ENCODE results near the gene TCL1A. TPM values are rescaled to one million over a fixed set of nuclear protein-coding genes. Genes with fewer than 3 reads are reported as not detected.

The TCL1A gene
- total RNA-seq, 1 donor from 2014 or later = not detected

GRCh38 chr14:95712398-95712797 lies 1.5 kb downstream of the TCL1A start:
- Mint-ChIP-seq H3K9me3 (peaks cover 4% of the 10 kb centered on the region), H3K36me3 (ENCODE audit: low read depth) (no peaks in the 10 kb centered on the region), H3K27ac (ENCODE audit: unreplicated experiment) (no peak overlapping the region), H3K4me1 (no peaks in the 10 kb centered on the region), H3K27me3 (ENCODE audit: low read depth) (no peaks in the 10 kb centered on the region), H3K4me3 (no peak overlapping the region)
- no peak for TF ChIP-seq CTCF (conservative IDR thresholded peaks at IDR 0.05)
- no peak for DNase-seq (ENCODE audit: low read depth, low spot score)

GRCh38 chr14:95711476-95712176 lies 2.3 kb downstream of the TCL1A start:
- TF ChIP-seq CTCF (conservative IDR thresholded peaks at IDR 0.05) = no peak
- Mint-ChIP-seq H3K36me3 (ENCODE audit: low read depth) (no peaks in the 10 kb centered on the region), H3K27me3 (ENCODE audit: low read depth) (no peaks in the 10 kb centered on the region), H3K9me3 (peaks cover 4% of the 10 kb centered on the region), H3K4me3 (no peak overlapping the region), H3K4me1 (no peaks in the 10 kb centered on the region), H3K27ac (ENCODE audit: unreplicated experiment) (no peak overlapping the region)
- no peak for DNase-seq (ENCODE audit: low read depth, low spot score)

GRCh38 chr14:95710106-95710505 lies 3.8 kb downstream of the TCL1A start:
- Mint-ChIP-seq H3K36me3 (ENCODE audit: low read depth) (no peaks in the 10 kb centered on the region), H3K4me1 (no peaks in the 10 kb centered on the region), H3K27me3 (ENCODE audit: low read depth) (peaks cover 5% of the 10 kb centered on the region), H3K27ac (ENCODE audit: unreplicated experiment) (peak overlapping the region; percentile 67), H3K9me3 (peaks cover 4% of the 10 kb centered on the region), H3K4me3 (no peak overlapping the region)
- DNase-seq (ENCODE audit: low read depth, low spot score) = no peak
- TF ChIP-seq CTCF (conservative IDR thresholded peaks at IDR 0.05) = no peak

GRCh38 chr14:95707327-95707726 lies 6.6 kb downstream of the TCL1A start:
- peaks cover 12% of the 10 kb centered on the region for H3K27me3 Mint-ChIP-seq (ENCODE audit: low read depth)
- H3K4me1 Mint-ChIP-seq = no peaks in the 10 kb centered on the region
- H3K36me3 Mint-ChIP-seq (ENCODE audit: low read depth) = no peaks in the 10 kb centered on the region
- no peaks in the 10 kb centered on the region for H3K9me3 Mint-ChIP-seq
- no peak overlapping the region for H3K4me3 Mint-ChIP-seq
- H3K27ac Mint-ChIP-seq (ENCODE audit: unreplicated experiment) = no peak overlapping the region
- no peak for TF ChIP-seq CTCF (conservative IDR thresholded peaks at IDR 0.05)
- DNase-seq (ENCODE audit: low read depth, low spot score) = no peak

GRCh38 chr14:95705518-95705917 lies 8.4 kb downstream of the TCL1A start:
- Mint-ChIP-seq H3K4me1 (no peaks in the 10 kb centered on the region), H3K27ac (ENCODE audit: unreplicated experiment) (no peak overlapping the region), H3K4me3 (no peak overlapping the region), H3K27me3 (ENCODE audit: low read depth) (peaks cover 19% of the 10 kb centered on the region), H3K36me3 (ENCODE audit: low read depth) (no peaks in the 10 kb centered on the region), H3K9me3 (no peaks in the 10 kb centered on the region)
- DNase-seq (ENCODE audit: low read depth, low spot score) = no peak
- TF ChIP-seq CTCF (conservative IDR thresholded peaks at IDR 0.05) = no peak
